ENCODE data around the gene ENHO. TPM values are rescaled to one million over a fixed set of nuclear protein-coding genes. Genes with fewer than 3 reads are reported as not detected.

Gene ENHO
- total and polyA plus RNA-seq, 12 donors: 0.32 to 1.2 (median 0.46) TPM; not detected in 4

DNA sequence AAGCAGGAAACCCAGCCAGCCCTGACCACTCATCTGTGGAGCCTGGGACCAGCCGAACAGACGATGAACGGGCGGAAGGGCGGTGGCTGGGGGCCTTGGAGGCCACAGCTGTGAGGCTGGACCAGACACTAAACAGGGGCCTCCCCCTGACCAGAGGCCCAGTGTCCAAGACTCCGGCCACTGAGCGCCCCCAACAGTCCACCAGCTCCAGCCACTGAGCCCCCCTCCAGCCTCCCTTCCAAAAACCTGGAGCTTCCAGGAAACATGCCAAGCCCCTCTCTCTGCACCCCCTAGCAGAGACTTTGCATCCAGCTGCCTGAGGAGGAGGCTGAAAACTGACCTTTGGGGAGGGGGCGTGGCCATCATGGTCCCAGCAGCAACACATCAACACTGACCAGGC, 43.5 kb upstream of the ENHO start:
- H3K36me3 ChIP-seq: no peaks in the 10 kb centered on the region
- peaks cover 0 to 8% (median 0%) of the 10 kb centered on the region in 9 donors for H3K4me1 ChIP-seq
- no peak overlapping the region for H3K27ac ChIP-seq
- peaks cover 0 to 4% (median 0%) of the 10 kb centered on the region in 11 donors for H3K9me3 ChIP-seq
- ATAC-seq: no peak
- TF ChIP-seq, protein P1, sequence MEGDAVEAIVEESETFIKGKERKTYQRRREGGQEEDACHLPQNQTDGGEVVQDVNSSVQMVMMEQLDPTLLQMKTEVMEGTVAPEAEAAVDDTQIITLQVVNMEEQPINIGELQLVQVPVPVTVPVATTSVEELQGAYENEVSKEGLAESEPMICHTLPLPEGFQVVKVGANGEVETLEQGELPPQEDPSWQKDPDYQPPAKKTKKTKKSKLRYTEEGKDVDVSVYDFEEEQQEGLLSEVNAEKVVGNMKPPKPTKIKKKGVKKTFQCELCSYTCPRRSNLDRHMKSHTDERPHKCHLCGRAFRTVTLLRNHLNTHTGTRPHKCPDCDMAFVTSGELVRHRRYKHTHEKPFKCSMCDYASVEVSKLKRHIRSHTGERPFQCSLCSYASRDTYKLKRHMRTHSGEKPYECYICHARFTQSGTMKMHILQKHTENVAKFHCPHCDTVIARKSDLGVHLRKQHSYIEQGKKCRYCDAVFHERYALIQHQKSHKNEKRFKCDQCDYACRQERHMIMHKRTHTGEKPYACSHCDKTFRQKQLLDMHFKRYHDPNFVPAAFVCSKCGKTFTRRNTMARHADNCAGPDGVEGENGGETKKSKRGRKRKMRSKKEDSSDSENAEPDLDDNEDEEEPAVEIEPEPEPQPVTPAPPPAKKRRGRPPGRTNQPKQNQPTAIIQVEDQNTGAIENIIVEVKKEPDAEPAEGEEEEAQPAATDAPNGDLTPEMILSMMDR (IDR thresholded peaks at IDR 0.05): no peak
- no peak for DNase-seq
- 52 to 70% methylated on average over 8 of the region's 8 CpGs for WGBS, 2 donors
- intact Hi-C loops (cut with DNase I): no loop called here
- no peak overlapping the region for H3K4me3 ChIP-seq
- H3K27me3 ChIP-seq: peaks cover 0 to 13% (median 6%) of the 10 kb centered on the region in 7 donors

DNA sequence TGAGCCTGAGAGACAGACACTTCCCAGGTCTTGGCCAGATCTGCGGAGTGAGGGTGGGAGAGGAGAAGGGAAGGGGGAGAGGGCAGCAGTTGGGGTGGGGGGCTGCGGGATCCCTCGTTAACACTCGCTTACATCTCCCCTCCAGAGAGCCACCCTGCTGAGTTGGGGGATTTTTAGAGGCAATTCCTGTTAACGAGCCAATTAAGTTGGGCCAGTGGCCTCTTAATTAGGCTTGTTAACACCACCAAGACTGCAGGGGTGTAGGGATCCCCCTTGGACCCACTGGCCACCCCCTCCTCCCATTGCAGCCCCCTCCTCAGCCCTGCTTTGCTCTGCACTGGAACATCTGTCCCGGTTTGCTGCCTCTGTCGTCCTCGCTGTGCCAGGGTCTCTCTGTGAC, 43.1 kb upstream of the ENHO start:
- no peak overlapping the region for H3K27ac ChIP-seq
- H3K4me1 ChIP-seq: peaks cover 0 to 12% (median 3%) of the 10 kb centered on the region in 9 donors
- WGBS, 2 donors: 68 to 75% methylated on average over 8 of the region's 8 CpGs
- no peaks in the 10 kb centered on the region for H3K36me3 ChIP-seq
- intact Hi-C loops (cut with DNase I): no loop called here
- peaks cover 0 to 4% (median 0%) of the 10 kb centered on the region in 11 donors for H3K9me3 ChIP-seq
- TF ChIP-seq, protein P1 (IDR thresholded peaks at IDR 0.05): no peak
- ATAC-seq (no peak), DNase-seq (no peak)
- peaks cover 0 to 13% (median 6%) of the 10 kb centered on the region in 7 donors for H3K27me3 ChIP-seq
- no peak overlapping the region for H3K4me3 ChIP-seq

DNA sequence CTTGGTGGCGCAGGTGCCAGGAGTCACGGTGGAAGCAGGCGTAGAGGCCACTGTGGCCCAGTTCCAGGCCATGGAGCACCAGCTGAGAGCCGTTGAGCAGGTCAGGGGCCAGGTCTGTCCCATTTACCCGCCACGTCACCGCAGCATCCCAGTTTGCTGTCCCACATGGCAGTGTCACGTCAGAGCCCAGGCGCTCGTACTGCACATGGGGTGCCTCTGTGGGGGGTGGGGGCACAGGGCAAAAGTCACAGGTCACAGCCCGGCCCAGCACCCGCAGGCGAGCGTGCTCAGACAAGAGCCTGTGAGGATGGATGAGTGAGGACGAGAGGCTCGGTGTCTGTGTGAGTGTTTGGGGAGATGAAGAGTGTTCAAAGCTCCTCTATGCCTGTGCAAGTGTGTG, 41.8 kb upstream of the ENHO start:
- Histone ChIP-seq H3K36me3 (no peaks in the 10 kb centered on the region), H3K9me3 (peaks cover 0 to 4% (median 0%) of the 10 kb centered on the region in 11 donors), H3K27ac (no peak overlapping the region), H3K4me1 (peaks cover 3 to 18% (median 16%) of the 10 kb centered on the region in 9 donors), H3K4me3 (no peak overlapping the region), H3K27me3 (peaks cover 0 to 15% (median 9%) of the 10 kb centered on the region in 7 donors)
- WGBS, 2 donors: 95 to 97% methylated on average over 16 of the region's 16 CpGs
- no peak for ATAC-seq
- intact Hi-C loops (cut with DNase I): no loop called here
- TF ChIP-seq, protein P1 (IDR thresholded peaks at IDR 0.05): no peak
- no peak for DNase-seq

DNA sequence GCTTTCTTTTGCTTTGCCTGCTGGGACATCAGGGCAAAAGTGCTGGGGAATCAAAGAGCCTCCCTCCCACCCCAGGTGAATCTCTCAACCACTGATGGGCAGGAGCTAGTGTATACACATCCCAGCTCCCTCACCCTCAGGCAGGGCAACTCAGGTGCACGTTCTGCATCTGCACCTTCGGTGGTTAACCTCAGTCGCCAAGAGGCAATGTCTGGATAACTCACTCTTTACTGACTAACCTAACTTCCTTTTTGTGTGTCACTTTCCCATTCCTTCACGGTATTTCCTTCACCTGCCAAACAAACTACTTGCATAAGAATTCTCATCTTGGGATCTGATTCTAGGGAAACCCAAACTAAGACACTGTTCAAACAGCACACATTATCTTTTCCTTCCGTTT, 40.5 kb upstream of the ENHO start:
- no peak for ATAC-seq
- Histone ChIP-seq H3K4me1 (peaks cover 7 to 28% (median 25%) of the 10 kb centered on the region in 9 donors), H3K9me3 (peaks cover 0 to 4% (median 0%) of the 10 kb centered on the region in 11 donors), H3K27ac (no peak overlapping the region), H3K36me3 (no peaks in the 10 kb centered on the region), H3K27me3 (peaks cover 0 to 24% (median 9%) of the 10 kb centered on the region in 7 donors), H3K4me3 (no peak overlapping the region)
- no peak for DNase-seq
- TF ChIP-seq, protein P1 (IDR thresholded peaks at IDR 0.05): no peak
- 85 to 87% methylated on average over 5 of the region's 5 CpGs for WGBS, 2 donors
- intact Hi-C loops (cut with DNase I): no loop called here
